UCSD-AML1 (cell line): ENCODE results near the gene BACE2.
A peak's percentile ranks its signal among the peaks of the same experiment; 100 is the strongest.

ENCODE experiments used
- DNase-seq: peaks from one replicate; lab custom pipeline; 2025; ENCODE audit not compliant: unreplicated experiment; lab: John Stamatoyannopoulos, UW

The BACE2 gene

GRCh38 chr21:41167348-41168342 lies at the start of gene BACE2:
BACE2 (plus strand) TSS chr21:41168160; CDS start chr21:41168264, 104 bp downstream.
- peak; percentile 74 for DNase-seq

- DNase-seq: no peak
These were observed 48.1 kb upstream of the BACE2 start for GRCh38 chr21:41119901-41120300.

- DNase-seq: no peak
These were observed 47.0 kb upstream of the BACE2 start for GRCh38 chr21:41120997-41121396.

- peak; percentile 83 for DNase-seq
These were observed 46.1 kb upstream of the BACE2 start for GRCh38 chr21:41121785-41122415.

GRCh38 chr21:41124641-41125201 lies 43.2 kb upstream of the BACE2 start:
- DNase-seq: no peak

- no peak for DNase-seq
These were observed 39.0 kb upstream of the BACE2 start for GRCh38 chr21:41128981-41129380.

GRCh38 chr21:41130883-41131282 lies 37.1 kb upstream of the BACE2 start:
- no peak for DNase-seq

- DNase-seq: no peak
These were observed 34.0 kb upstream of the BACE2 start for GRCh38 chr21:41133874-41134522.

GRCh38 chr21:41135746-41136145 lies 32.2 kb upstream of the BACE2 start:
- no peak for DNase-seq

- DNase-seq: no peak
These were observed 31.7 kb upstream of the BACE2 start for GRCh38 chr21:41136286-41136685.

- no peak for DNase-seq
These were observed 30.6 kb upstream of the BACE2 start for GRCh38 chr21:41137401-41137800.

GRCh38 chr21:41137889-41138288 lies 30.1 kb upstream of the BACE2 start:
- DNase-seq: no peak

GRCh38 chr21:41138711-41139110 lies 29.2 kb upstream of the BACE2 start:
- no peak for DNase-seq

- DNase-seq: no peak
These were observed 28.7 kb upstream of the BACE2 start for GRCh38 chr21:41139275-41139674.

GRCh38 chr21:41139951-41140350 lies 28.0 kb upstream of the BACE2 start:
- no peak for DNase-seq

GRCh38 chr21:41141031-41141457 lies 26.9 kb upstream of the BACE2 start:
- DNase-seq: no peak

GRCh38 chr21:41142051-41142795 lies 25.7 kb upstream of the BACE2 start:
- no peak for DNase-seq

- no peak for DNase-seq
These were observed 24.2 kb upstream of the BACE2 start for GRCh38 chr21:41143596-41144325.

GRCh38 chr21:41147096-41147978 lies 20.6 kb upstream of the BACE2 start:
- DNase-seq: no peak
